Measurements from ENCODE around the gene FAM83B.

GRCh38 chr6:54990001-54990400 lies 143.4 kb downstream of the FAM83B start:
- no peak for TF ChIP-seq CTCF (IDR thresholded peaks at IDR 0.05)
- TF ChIP-seq POLR2AphosphoS5 (IDR thresholded peaks at IDR 0.05): no peak
- no peak for TF ChIP-seq POLR2A (IDR thresholded peaks at IDR 0.05)
